ENCODE measurements around the gene PNKD. TPM values are rescaled to one million over a fixed set of nuclear protein-coding genes. Genes with fewer than 3 reads are reported as not detected.

The PNKD gene
- total and polyA plus RNA-seq, 2 experiments from 2014 or later: 28.2 to 83.3 TPM

DNA sequence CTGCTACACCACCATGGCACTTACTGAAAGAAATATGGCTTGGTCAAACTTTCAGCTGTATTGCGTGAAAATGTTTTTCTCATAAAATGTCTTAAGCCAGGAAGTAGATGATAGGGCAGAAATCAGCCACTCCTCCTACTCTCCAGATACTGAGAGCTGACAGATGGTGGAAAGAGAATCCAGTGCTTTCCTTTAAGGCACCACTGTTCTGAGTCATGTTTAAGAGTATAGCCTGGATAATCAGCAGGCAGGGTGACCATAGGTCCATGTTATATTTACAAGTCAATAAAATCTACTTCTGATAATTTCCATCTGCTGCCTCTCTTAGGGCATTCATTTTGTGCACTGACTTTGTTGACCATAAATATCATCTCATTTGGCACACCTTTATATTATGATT lies 31.4 kb upstream of the PNKD start (continued):
- TF ChIP-seq, protein P1, sequence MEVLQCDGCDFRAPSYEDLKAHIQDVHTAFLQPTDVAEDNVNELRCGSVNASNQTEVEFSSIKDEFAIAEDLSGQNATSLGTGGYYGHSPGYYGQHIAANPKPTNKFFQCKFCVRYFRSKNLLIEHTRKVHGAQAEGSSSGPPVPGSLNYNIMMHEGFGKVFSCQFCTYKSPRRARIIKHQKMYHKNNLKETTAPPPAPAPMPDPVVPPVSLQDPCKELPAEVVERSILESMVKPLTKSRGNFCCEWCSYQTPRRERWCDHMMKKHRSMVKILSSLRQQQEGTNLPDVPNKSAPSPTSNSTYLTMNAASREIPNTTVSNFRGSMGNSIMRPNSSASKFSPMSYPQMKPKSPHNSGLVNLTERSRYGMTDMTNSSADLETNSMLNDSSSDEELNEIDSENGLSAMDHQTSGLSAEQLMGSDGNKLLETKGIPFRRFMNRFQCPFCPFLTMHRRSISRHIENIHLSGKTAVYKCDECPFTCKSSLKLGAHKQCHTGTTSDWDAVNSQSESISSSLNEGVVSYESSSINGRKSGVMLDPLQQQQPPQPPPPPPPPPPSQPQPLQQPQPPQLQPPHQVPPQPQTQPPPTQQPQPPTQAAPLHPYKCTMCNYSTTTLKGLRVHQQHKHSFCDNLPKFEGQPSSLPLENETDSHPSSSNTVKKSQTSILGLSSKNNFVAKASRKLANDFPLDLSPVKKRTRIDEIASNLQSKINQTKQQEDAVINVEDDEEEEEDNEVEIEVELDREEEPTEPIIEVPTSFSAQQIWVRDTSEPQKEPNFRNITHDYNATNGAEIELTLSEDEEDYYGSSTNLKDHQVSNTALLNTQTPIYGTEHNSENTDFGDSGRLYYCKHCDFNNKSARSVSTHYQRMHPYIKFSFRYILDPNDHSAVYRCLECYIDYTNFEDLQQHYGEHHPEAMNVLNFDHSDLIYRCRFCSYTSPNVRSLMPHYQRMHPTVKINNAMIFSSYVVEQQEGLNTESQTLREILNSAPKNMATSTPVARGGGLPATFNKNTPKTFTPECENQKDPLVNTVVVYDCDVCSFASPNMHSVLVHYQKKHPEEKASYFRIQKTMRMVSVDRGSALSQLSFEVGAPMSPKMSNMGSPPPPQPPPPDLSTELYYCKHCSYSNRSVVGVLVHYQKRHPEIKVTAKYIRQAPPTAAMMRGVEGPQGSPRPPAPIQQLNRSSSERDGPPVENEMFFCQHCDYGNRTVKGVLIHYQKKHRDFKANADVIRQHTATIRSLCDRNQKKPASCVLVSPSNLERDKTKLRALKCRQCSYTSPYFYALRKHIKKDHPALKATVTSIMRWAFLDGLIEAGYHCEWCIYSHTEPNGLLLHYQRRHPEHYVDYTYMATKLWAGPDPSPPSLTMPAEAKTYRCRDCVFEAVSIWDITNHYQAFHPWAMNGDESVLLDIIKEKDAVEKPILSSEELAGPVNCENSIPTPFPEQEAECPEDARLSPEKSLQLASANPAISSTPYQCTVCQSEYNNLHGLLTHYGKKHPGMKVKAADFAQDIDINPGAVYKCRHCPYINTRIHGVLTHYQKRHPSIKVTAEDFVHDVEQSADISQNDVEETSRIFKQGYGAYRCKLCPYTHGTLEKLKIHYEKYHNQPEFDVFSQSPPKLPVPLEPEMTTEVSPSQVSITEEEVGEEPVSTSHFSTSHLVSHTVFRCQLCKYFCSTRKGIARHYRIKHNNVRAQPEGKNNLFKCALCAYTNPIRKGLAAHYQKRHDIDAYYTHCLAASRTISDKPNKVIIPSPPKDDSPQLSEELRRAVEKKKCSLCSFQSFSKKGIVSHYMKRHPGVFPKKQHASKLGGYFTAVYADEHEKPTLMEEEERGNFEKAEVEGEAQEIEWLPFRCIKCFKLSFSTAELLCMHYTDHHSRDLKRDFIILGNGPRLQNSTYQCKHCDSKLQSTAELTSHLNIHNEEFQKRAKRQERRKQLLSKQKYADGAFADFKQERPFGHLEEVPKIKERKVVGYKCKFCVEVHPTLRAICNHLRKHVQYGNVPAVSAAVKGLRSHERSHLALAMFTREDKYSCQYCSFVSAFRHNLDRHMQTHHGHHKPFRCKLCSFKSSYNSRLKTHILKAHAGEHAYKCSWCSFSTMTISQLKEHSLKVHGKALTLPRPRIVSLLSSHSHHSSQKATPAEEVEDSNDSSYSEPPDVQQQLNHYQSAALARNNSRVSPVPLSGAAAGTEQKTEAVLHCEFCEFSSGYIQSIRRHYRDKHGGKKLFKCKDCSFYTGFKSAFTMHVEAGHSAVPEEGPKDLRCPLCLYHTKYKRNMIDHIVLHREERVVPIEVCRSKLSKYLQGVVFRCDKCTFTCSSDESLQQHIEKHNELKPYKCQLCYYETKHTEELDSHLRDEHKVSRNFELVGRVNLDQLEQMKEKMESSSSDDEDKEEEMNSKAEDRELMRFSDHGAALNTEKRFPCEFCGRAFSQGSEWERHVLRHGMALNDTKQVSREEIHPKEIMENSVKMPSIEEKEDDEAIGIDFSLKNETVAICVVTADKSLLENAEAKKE (CRISPR knock-in tag; IDR thresholded peaks at IDR 0.05): no peak
- TF ChIP-seq STAT1 (IDR thresholded peaks at IDR 0.05; ENCODE audit: unreplicated experiment) (no peak), NANOG (IDR thresholded peaks at IDR 0.05; ENCODE audit: borderline replicate concordance) (no peak), CREB1 (CRISPR knock-in tag; IDR thresholded peaks at IDR 0.05; ENCODE audit: low read depth) (no peak), EZH2 (IDR thresholded peaks at IDR 0.05; ENCODE audit: low read depth, unreplicated experiment) (no peak)
- TF ChIP-seq, protein P2, sequence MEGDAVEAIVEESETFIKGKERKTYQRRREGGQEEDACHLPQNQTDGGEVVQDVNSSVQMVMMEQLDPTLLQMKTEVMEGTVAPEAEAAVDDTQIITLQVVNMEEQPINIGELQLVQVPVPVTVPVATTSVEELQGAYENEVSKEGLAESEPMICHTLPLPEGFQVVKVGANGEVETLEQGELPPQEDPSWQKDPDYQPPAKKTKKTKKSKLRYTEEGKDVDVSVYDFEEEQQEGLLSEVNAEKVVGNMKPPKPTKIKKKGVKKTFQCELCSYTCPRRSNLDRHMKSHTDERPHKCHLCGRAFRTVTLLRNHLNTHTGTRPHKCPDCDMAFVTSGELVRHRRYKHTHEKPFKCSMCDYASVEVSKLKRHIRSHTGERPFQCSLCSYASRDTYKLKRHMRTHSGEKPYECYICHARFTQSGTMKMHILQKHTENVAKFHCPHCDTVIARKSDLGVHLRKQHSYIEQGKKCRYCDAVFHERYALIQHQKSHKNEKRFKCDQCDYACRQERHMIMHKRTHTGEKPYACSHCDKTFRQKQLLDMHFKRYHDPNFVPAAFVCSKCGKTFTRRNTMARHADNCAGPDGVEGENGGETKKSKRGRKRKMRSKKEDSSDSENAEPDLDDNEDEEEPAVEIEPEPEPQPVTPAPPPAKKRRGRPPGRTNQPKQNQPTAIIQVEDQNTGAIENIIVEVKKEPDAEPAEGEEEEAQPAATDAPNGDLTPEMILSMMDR (conservative IDR thresholded peaks at IDR 0.05; ENCODE audit: low read depth in 2 of 2): no peak

- Mint-ChIP-seq H3K9me3 (no peaks in the 10 kb centered on the region), H3K4me3 (no peak overlapping the region), H3K36me3 (ENCODE audit: low read depth) (peaks cover 80% of the 10 kb centered on the region), H3K27me3 (ENCODE audit: insufficient read depth, low read depth, poor library complexity) (peaks cover 3% of the 10 kb centered on the region), H3K27ac (no peak overlapping the region), H3K4me1 (no peaks in the 10 kb centered on the region)
- Histone ChIP-seq H4K20me1 (replicated peaks; ENCODE audit: insufficient read depth) (peaks cover 33% of the 10 kb centered on the region), H3K4me3 (no peak overlapping the region), H3F3A (replicated peaks; ENCODE audit: low read depth) (0 out of 2 replicates have a peak, but pooled peaks cover 4% of the 10 kb centered on the region), H3K27me3 (ENCODE audit: insufficient read depth) (no peaks in the 10 kb centered on the region), H3K79me2 (replicated peaks; ENCODE audit: insufficient read depth) (peaks cover 4% of the 10 kb centered on the region; the same call in 1 of the 2 replicates), H3K27ac (ENCODE audit: low read depth) (no peak overlapping the region), H3K4me1 (ENCODE audit: insufficient read depth) (no peaks in the 10 kb centered on the region), H3K36me3 (ENCODE audit: insufficient read depth) (peaks cover 78% of the 10 kb centered on the region), H2AFZ (no peak overlapping the region), H3K9me2 (ENCODE audit: insufficient read depth) (no peaks in the 10 kb centered on the region), H3K4me2 (no peak overlapping the region)
- no peak for ATAC-seq
- DNase-seq (ENCODE audit: low spot score): no peak
- no peak for TF ChIP-seq ZNF331 (CRISPR knock-in tag; IDR thresholded peaks at IDR 0.05; ENCODE audit: low read depth)
- TF ChIP-seq EZH2phosphoT487 (IDR thresholded peaks at IDR 0.05; ENCODE audit: unreplicated experiment): no peak
- no peak for TF ChIP-seq JUNB (IDR thresholded peaks at IDR 0.05; ENCODE audit: unreplicated experiment)
- TF ChIP-seq POLR2AphosphoS5 (IDR thresholded peaks at IDR 0.05; ENCODE audit: low read depth): no peak
- TF ChIP-seq STAT1 (IDR thresholded peaks at IDR 0.05; ENCODE audit: unreplicated experiment): no peak
- no peak for TF ChIP-seq ZNF114 (CRISPR knock-in tag; IDR thresholded peaks at IDR 0.05)
- no peak for TF ChIP-seq NANOG (IDR thresholded peaks at IDR 0.05; ENCODE audit: borderline replicate concordance)
- TF ChIP-seq, protein P2 (conservative IDR thresholded peaks at IDR 0.05; ENCODE audit: low read depth in 2 of 2): no peak
- TF ChIP-seq EZH2 (IDR thresholded peaks at IDR 0.05; ENCODE audit: low read depth, unreplicated experiment): no peak
- no peak for TF ChIP-seq CREB1 (CRISPR knock-in tag; IDR thresholded peaks at IDR 0.05; ENCODE audit: low read depth)
- TF ChIP-seq ETS1 (IDR thresholded peaks at IDR 0.05): no peak
Measured at GRCh38 chr2:218244204-218244603, 26.1 kb upstream of the PNKD start.
